ACC112 (cell line): ENCODE data around the gene LRRC51.

ENCODE experiments used
- H2AFZ ChIP-seq: fragments of 200-600 bp; sonication (generic); one replicate; pipeline ENCODE4 v1.6.0; 2017; ENCODE audit warnings: antibody characterized with exemption, low read length; ENCODE audit not compliant: unreplicated experiment
- H3K27ac ChIP-seq: fragments of 200-600 bp; sonication (generic); 2 replicates; pipeline ENCODE4 v1.5.1; 2014; ENCODE audit warnings: low read depth, mild to moderate bottlenecking, antibody characterized with exemption, low read length, moderate library complexity
- H3K27me3 ChIP-seq: fragments of 200-600 bp; sonication (generic); 2 replicates; pipeline ENCODE4 v1.6.1; 2014; ENCODE audit warnings: mild to moderate bottlenecking, antibody characterized with exemption, low read length, moderate library complexity, mixed read lengths; ENCODE audit not compliant: insufficient read depth
- H3K36me3 ChIP-seq: fragments of 200-600 bp; sonication (generic); 2 replicates; pipeline ENCODE4 v1.6.1; 2016; ENCODE audit warnings: mild to moderate bottlenecking, antibody characterized with exemption, low read length, moderate library complexity, mixed read lengths; ENCODE audit not compliant: insufficient read depth
- H3K4me1 ChIP-seq: fragments of 200-600 bp; sonication (generic); one replicate; pipeline ENCODE4 v1.6.1; 2016; ENCODE audit warnings: low read length, mixed read lengths; ENCODE audit not compliant: insufficient read depth, unreplicated experiment, control insufficient read depth
- H3K4me3 ChIP-seq: fragments of 200-600 bp; sonication (generic); 2 replicates; pipeline ENCODE4 v1.5.1; 2014; ENCODE audit warnings: mild to moderate bottlenecking, low read depth, low read length
- H3K79me2 ChIP-seq: fragments of 200-600 bp; sonication (generic); one replicate; pipeline ENCODE4 v1.6.0; 2016; ENCODE audit warnings: low read length; ENCODE audit not compliant: control insufficient read depth, unreplicated experiment, insufficient read depth

The LRRC51 gene

GRCh38 chr11:72085621-72086351, 5.1 kb downstream of the LRRC51 start:
- Histone ChIP-seq H3K79me2 (no peaks in the 10 kb centered on the region), H3K27me3 (no peaks in the 10 kb centered on the region), H3K36me3 (0 out of 2 replicates have a peak, but pooled peaks cover 7% of the 10 kb centered on the region), H3K4me3 (no peak overlapping the region), H2AFZ (no peak overlapping the region), H3K27ac (no peak overlapping the region), H3K4me1 (peaks cover 5% of the 10 kb centered on the region)

DNA sequence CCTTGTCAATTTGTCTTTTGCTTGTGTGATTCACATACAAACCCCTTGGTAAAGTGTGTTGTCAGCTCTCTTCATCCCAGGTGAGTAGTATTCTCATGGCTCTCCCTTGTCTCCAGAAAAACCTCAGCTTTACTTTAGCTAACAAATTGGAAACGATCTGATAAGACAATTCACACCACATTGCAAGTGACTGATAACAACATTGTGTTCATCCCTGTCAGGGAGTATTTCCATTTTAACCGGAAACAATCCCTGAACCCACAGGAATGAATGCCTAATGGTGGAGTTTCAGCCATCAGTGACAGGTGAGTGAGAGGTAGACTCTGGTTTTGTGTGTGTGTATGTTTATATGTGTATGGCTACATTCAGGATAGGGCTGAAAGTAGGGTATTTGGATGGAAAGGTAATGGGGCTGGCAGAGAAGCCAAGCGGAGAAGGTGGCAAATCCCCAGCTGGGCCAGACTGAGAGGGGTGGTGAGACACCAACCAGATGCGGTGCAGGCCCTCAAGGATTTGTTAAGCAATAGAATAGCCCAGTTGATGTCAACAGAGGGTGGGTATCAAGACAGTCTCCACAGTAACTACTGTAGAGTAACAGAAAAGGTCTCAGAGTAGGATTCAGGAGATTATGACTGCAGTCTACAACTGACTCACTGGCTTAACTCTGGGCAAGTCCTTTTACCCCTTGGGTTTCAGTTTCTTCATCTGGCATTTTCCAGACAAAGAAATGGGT, 7.6 kb downstream of the LRRC51 start:
- Histone ChIP-seq H3K27ac (no peak overlapping the region), H2AFZ (no peak overlapping the region), H3K4me3 (no peak overlapping the region), H3K36me3 (0 out of 2 replicates have a peak, but pooled peaks cover 7% of the 10 kb centered on the region), H3K79me2 (no peaks in the 10 kb centered on the region), H3K27me3 (no peaks in the 10 kb centered on the region), H3K4me1 (no peaks in the 10 kb centered on the region)

DNA sequence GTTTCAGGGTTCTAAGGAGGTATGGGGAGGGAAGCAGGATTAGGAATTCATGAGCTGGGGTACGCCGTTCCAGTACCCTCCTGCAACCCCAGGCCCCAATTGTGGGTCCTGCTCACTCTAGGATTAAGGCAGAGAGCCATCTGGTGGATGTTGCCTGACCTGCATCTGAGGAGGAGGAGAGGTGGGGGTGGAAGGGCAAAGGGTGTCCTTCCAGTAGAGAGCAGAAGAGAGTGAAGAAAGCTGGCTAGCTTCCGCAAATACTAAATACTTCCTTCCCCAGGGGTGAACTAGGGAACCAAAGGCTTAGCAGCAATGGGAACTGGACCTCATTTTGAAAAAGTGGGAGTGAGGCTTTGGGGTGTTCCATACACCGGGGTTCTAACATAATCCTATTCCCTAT, 10.6 kb downstream of the LRRC51 start:
- Histone ChIP-seq H3K4me3 (no peak overlapping the region), H3K4me1 (no peaks in the 10 kb centered on the region), H3K27me3 (no peaks in the 10 kb centered on the region), H3K79me2 (no peaks in the 10 kb centered on the region), H3K36me3 (peaks cover 8% of the 10 kb centered on the region; the same call in 1 of the 2 replicates), H2AFZ (no peak overlapping the region), H3K27ac (no peak overlapping the region)

DNA sequence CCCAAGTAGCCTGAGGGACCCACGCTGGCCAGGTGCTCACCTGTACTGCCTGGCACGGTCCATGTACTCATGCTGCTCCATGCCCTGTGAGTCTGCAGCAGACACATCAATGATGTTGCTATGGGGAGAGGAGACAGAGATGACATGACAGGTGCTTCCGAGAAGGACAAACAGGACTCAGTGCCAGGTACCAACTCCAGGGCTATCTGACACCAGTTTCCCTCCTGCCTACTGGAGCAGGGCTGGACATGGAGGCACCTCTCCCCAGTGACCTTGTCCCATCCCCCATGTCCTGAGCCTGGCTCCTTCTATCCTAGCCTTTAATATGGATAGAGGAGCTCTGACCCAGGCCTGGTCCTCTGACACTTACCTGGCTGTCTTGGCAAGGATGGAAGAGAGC, 18.1 kb downstream of the LRRC51 start:
- Histone ChIP-seq H3K27me3 (no peaks in the 10 kb centered on the region), H3K36me3 (peaks cover 20% of the 10 kb centered on the region; the same call in 1 of the 2 replicates), H3K4me1 (peaks cover 27% of the 10 kb centered on the region), H3K79me2 (peaks cover 42% of the 10 kb centered on the region), H3K27ac (no peak overlapping the region), H2AFZ (no peak overlapping the region), H3K4me3 (no peak overlapping the region)

- H3K27ac ChIP-seq, result no peak overlapping the region
- peaks cover 27% of the 10 kb centered on the region for H3K4me1 ChIP-seq
- no peaks in the 10 kb centered on the region for H3K27me3 ChIP-seq
- H3K4me3 ChIP-seq, result no peak overlapping the region
- H2AFZ ChIP-seq, result no peak overlapping the region
- peaks cover 16% of the 10 kb centered on the region; the same call in 1 of the 2 replicates for H3K36me3 ChIP-seq
- peaks cover 42% of the 10 kb centered on the region for H3K79me2 ChIP-seq
Observed at GRCh38 chr11:72100009-72100408, 19.4 kb downstream of the LRRC51 start.

DNA sequence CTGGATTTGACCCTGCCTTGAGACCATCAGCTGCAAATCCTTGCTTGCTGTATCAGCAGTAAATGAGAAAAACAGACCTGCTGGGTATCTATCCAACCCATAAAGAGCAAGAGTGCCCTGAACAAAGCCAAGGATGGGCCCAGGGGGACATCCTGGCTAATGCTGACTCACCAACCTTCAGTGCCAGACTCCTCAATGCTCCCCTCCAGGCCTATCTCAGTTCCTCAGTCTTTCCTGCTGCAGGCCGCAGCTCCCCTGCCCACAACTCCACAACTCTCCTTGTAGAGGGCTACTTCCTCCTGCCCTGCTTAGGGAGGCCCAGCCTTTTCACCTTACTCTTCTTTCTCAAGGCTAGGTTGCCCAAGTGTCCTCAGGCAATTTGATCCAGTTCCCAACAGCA, 19.8 kb downstream of the LRRC51 start:
- no peak overlapping the region for H3K27ac ChIP-seq
- no peaks in the 10 kb centered on the region for H3K27me3 ChIP-seq
- H2AFZ ChIP-seq, result no peak overlapping the region
- peaks cover 16% of the 10 kb centered on the region; the same call in 1 of the 2 replicates for H3K36me3 ChIP-seq
- H3K4me3 ChIP-seq, result no peak overlapping the region; the same call in 1 of the 2 replicates
- peaks cover 27% of the 10 kb centered on the region for H3K4me1 ChIP-seq
- peaks cover 42% of the 10 kb centered on the region for H3K79me2 ChIP-seq

GRCh38 chr11:72102162-72102561, 21.5 kb downstream of the LRRC51 start:
- H3K27me3 ChIP-seq, result no peaks in the 10 kb centered on the region
- peaks cover 8% of the 10 kb centered on the region; the same call in 1 of the 2 replicates for H3K36me3 ChIP-seq
- no peak overlapping the region for H2AFZ ChIP-seq
- H3K27ac ChIP-seq, result peak overlapping the region; percentile 78
- H3K79me2 ChIP-seq, result peaks cover 41% of the 10 kb centered on the region
- H3K4me3 ChIP-seq, result peak overlapping the region; percentile 92
- peaks cover 27% of the 10 kb centered on the region for H3K4me1 ChIP-seq

- peak overlapping the region; percentile 78 for H3K27ac ChIP-seq
- peak overlapping the region; percentile 92 for H3K4me3 ChIP-seq
- H3K27me3 ChIP-seq, result no peaks in the 10 kb centered on the region
- peaks cover 27% of the 10 kb centered on the region for H3K4me1 ChIP-seq
- H2AFZ ChIP-seq, result peak overlapping the region; percentile 34
- H3K79me2 ChIP-seq, result peaks cover 39% of the 10 kb centered on the region
- peaks cover 5% of the 10 kb centered on the region; the same call in 1 of the 2 replicates for H3K36me3 ChIP-seq
Observed at GRCh38 chr11:72102631-72102945, 21.9 kb downstream of the LRRC51 start.

GRCh38 chr11:72102946-72103753, 22.5 kb downstream of the LRRC51 start, which contains the start of gene LAMTOR1:
TSS of gene LAMTOR1 (minus strand) at chr11:72103297. CDS start at chr11:72103224, 73 bp downstream.
- H3K79me2 ChIP-seq, result peaks cover 39% of the 10 kb centered on the region
- peaks cover 27% of the 10 kb centered on the region for H3K4me1 ChIP-seq
- H3K4me3 ChIP-seq, result peak within 1 kb of the TSS; percentile 92
- peak within 1 kb of the TSS; percentile 78 for H3K27ac ChIP-seq
- H2AFZ ChIP-seq, result peak within 1 kb of the TSS; percentile 87
- H3K36me3 ChIP-seq, result peaks cover 3% of the 10 kb centered on the region; the same call in 1 of the 2 replicates
- H3K27me3 ChIP-seq, result no peaks in the 10 kb centered on the region

DNA sequence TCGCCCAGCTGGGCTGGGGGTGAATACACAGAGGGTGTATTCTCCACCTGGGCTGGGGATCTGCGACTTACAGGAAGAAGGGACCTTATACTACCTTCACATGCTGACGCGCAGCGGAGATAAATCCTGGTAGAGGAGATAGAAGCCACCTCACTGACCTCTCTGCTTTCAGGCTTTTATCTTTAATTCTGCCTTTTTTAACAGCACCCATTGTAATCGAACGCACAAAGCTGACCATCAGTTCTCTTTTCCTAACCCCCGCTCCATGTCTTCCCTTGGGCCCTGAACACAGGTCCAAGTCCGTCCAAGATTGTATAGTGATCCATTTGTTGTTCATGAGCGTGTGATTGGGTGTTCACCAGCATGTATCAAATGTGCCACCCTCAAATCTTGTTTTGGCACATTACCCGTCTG, 23.1 kb downstream of the LRRC51 start:
- Histone ChIP-seq H3K4me1 (peaks cover 27% of the 10 kb centered on the region), H3K27me3 (no peaks in the 10 kb centered on the region), H3K36me3 (no peaks in the 10 kb centered on the region; the same call in 1 of the 2 replicates), H3K4me3 (peak overlapping the region; percentile 92), H3K79me2 (peaks cover 39% of the 10 kb centered on the region), H2AFZ (peak overlapping the region; percentile 87), H3K27ac (peak overlapping the region; percentile 74)
